ENCODE data around the gene RBBP8. TPM values are rescaled to one million over a fixed set of nuclear protein-coding genes. Genes with fewer than 3 reads are reported as not detected.
A peak's percentile ranks its signal among the peaks of the same experiment; 100 is the strongest.

RBBP8 gene
- total RNA-seq, 1 experiment from 2014 or later, result 65.2 TPM

DNA sequence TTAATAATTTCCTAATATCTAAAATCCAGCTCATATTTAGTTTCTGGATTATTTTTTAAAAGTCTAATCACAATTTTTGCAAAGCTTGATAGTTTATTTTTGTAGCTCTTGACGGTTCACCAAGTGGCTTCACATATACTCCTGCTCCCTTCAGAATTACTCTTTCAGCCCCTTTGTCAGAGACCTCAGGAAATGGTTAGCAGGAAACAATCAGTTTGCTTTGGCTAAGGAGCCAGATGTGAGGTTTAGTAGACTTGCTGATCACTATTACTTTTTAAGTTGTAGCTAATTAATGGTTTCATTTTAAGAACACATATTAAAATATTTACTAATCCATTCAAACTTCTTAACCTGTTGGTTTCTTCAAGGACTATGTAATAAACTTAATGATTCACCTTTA is 2.3 kb downstream of the RBBP8 start:
- H3K23ac ChIP-seq (ENCODE audit: insufficient read length, low read depth, low read length), result no peak overlapping the region
- no peak overlapping the region for H3K56ac ChIP-seq (ENCODE audit: insufficient read length, low read depth, low read length)
- Mint-ChIP-seq H3K9me3 (no peaks in the 10 kb centered on the region), H3K4me3 (peak overlapping the region; percentile 32 to 65; a peak in 2 of 5 replicates), H3K4me1 (peaks cover 19 to 26% of the 10 kb centered on the region in 2 experiments), H3K27me3 (ENCODE audit: low read depth) (no peaks in the 10 kb centered on the region), H3K36me3 (ENCODE audit: insufficient read depth in 1 of 3, low read depth in 3 of 3) (peaks cover 9 to 37% (median 37%) of the 10 kb centered on the region in 3 experiments; a peak in 6 of 7 replicates), H3K27ac (no peak overlapping the region)
- no peak overlapping the region for H3K4ac ChIP-seq (ENCODE audit: low read depth, low read length)
- no peak overlapping the region for H4K8ac ChIP-seq (replicated peaks; ENCODE audit: insufficient read length, low read depth, low read length)
- H3K27ac ChIP-seq (ENCODE audit: insufficient read length, low read depth, low read length), result no peak overlapping the region
- TF ChIP-seq, protein P1, sequence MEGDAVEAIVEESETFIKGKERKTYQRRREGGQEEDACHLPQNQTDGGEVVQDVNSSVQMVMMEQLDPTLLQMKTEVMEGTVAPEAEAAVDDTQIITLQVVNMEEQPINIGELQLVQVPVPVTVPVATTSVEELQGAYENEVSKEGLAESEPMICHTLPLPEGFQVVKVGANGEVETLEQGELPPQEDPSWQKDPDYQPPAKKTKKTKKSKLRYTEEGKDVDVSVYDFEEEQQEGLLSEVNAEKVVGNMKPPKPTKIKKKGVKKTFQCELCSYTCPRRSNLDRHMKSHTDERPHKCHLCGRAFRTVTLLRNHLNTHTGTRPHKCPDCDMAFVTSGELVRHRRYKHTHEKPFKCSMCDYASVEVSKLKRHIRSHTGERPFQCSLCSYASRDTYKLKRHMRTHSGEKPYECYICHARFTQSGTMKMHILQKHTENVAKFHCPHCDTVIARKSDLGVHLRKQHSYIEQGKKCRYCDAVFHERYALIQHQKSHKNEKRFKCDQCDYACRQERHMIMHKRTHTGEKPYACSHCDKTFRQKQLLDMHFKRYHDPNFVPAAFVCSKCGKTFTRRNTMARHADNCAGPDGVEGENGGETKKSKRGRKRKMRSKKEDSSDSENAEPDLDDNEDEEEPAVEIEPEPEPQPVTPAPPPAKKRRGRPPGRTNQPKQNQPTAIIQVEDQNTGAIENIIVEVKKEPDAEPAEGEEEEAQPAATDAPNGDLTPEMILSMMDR (conservative IDR thresholded peaks at IDR 0.05), result no peak
- H3K18ac ChIP-seq (ENCODE audit: insufficient read length, low read depth, low read length), result no peak overlapping the region
- no peak overlapping the region for H2BK120ac ChIP-seq (ENCODE audit: low read depth, low read length, poor library complexity, severe bottlenecking)
- H3K27me3 ChIP-seq (ENCODE audit: insufficient read depth, low read length), result no peaks in the 10 kb centered on the region
- no peak overlapping the region for H3K14ac ChIP-seq (ENCODE audit: insufficient read depth, low read length)
- H4K20me1 ChIP-seq (ENCODE audit: control insufficient read depth, insufficient read depth, insufficient read length), result no peaks in the 10 kb centered on the region
- no peak overlapping the region for H4K91ac ChIP-seq (ENCODE audit: insufficient read length, low read depth, low read length)
- H3K9ac ChIP-seq (ENCODE audit: extremely low read depth, insufficient read length, low read length), result no peak overlapping the region
- peaks cover 2% of the 10 kb centered on the region; the same call in 1 of the 2 replicates for H3K79me2 ChIP-seq (ENCODE audit: insufficient read depth, low read length)
- H3K23me2 ChIP-seq (ENCODE audit: insufficient read length, low read depth, low read length, poor library complexity, severe bottlenecking), result peaks cover 4% of the 10 kb centered on the region
- H2BK15ac ChIP-seq (ENCODE audit: low read depth, low read length), result no peak overlapping the region
- no peaks in the 10 kb centered on the region for H3K4me1 ChIP-seq (ENCODE audit: insufficient read depth, low read length)
- H3K9me3 ChIP-seq (ENCODE audit: control insufficient read depth, low read depth, low read length), result no peaks in the 10 kb centered on the region
- H2AK5ac ChIP-seq (ENCODE audit: insufficient read length, low read length), result no peak overlapping the region
- no peak overlapping the region for H3K4me2 ChIP-seq (ENCODE audit: insufficient read depth, insufficient read length, low read length)
- no peak overlapping the region for H4K5ac ChIP-seq (ENCODE audit: insufficient read length, low read depth, low read length)
- H3T11ph ChIP-seq (ENCODE audit: low read length), result no peak overlapping the region
- H3K79me1 ChIP-seq (ENCODE audit: insufficient read depth, low read depth, low read length, poor library complexity, severe bottlenecking), result no peaks in the 10 kb centered on the region
- no peak overlapping the region for H2BK12ac ChIP-seq (ENCODE audit: insufficient read length, low read depth, low read length)
- DNase-seq, result no peak
- no CpG with 5 or more reads among the region's 1 CpG for WGBS (ENCODE audit: extremely low coverage, insufficient read length, low lambda C conversion rate)
- no peak overlapping the region for H2AFZ ChIP-seq (ENCODE audit: low read length)
- H2BK5ac ChIP-seq (ENCODE audit: insufficient read length, low read length), result no peak overlapping the region
- H2BK20ac ChIP-seq (ENCODE audit: low read depth, low read length, poor library complexity, severe bottlenecking), result no peak overlapping the region

Measured in H9 (cell line).